Erythroblast (primary cell): ENCODE results near the gene STT3B.

Experiments
- GATA1 ChIP-seq: IDR thresholded peaks from 2 replicates; pipeline ENCODE4 v1.6.1; 2011; ENCODE audit warnings: low read depth, mild to moderate bottlenecking, control low read depth, low read length, moderate library complexity
- POLR2A ChIP-seq: IDR thresholded peaks from 2 replicates; pipeline ENCODE4 v1.6.1; 2011; ENCODE audit warnings: mild to moderate bottlenecking, low read length

- no peak for TF ChIP-seq POLR2A
- no peak for TF ChIP-seq GATA1
Observed at GRCh38 chr3:31561891-31562290, 29.2 kb downstream of the STT3B start.
